Mesendoderm (in vitro differentiated cells): ENCODE measurements around the gene CYB5A.

Experiments used
- DNase-seq: peaks from one replicate; pipeline ENCODE4 v3.0.0; 2013
- H2AK5ac ChIP-seq: 2 replicates; pipeline ENCODE4 v1.6.1; 2013; ENCODE audit warnings: low read length, inconsistent platforms
- H2BK120ac ChIP-seq: 2 replicates; pipeline ENCODE4 v1.6.1; 2013; ENCODE audit warnings: low read depth, mild to moderate bottlenecking, low read length, moderate library complexity, mixed read lengths
- H2BK15ac ChIP-seq: replicated peaks from 2 replicates; pipeline ENCODE4 v1.6.1; 2013; ENCODE audit warnings: low read depth, mild to moderate bottlenecking, moderate library complexity
- H2BK5ac ChIP-seq: 2 replicates; pipeline ENCODE4 v1.6.1; 2013; ENCODE audit warnings: low read length, inconsistent platforms
- H3K18ac ChIP-seq: 2 replicates; pipeline ENCODE4 v1.6.1; 2013; ENCODE audit warnings: mild to moderate bottlenecking, low read length, mixed read lengths
- H3K23ac ChIP-seq: one replicate; pipeline ENCODE4 v1.6.1; 2013; ENCODE audit warnings: low read length
- H3K27ac ChIP-seq: 2 replicates; pipeline ENCODE4 v1.5.1; 2013; ENCODE audit warnings: low read depth, mild to moderate bottlenecking, inconsistent platforms, low read length, moderate library complexity
- H3K27me3 ChIP-seq: 2 replicates; pipeline ENCODE4 v1.6.1; 2013; ENCODE audit warnings: low read length, control low read depth, mild to moderate bottlenecking, inconsistent platforms; ENCODE audit not compliant: insufficient read depth, poor library complexity
- H3K36me3 ChIP-seq: 2 replicates; pipeline ENCODE4 v1.6.1; 2013; ENCODE audit warnings: low read length, inconsistent platforms; ENCODE audit not compliant: control insufficient read depth, insufficient read depth
- H3K4ac ChIP-seq: one replicate; pipeline ENCODE4 v1.6.1; 2013; ENCODE audit warnings: low read depth, mild to moderate bottlenecking, low read length, moderate library complexity
- H3K4me1 ChIP-seq: 2 replicates; pipeline ENCODE4 v1.6.1; 2013; ENCODE audit warnings: low read depth, low read length, inconsistent platforms; ENCODE audit not compliant: control insufficient read depth
- H3K4me2 ChIP-seq: 2 replicates; pipeline ENCODE4 v1.6.1; 2013; ENCODE audit warnings: low read length
- H3K4me3 ChIP-seq: 2 replicates; pipeline ENCODE4 v1.5.1; 2013; ENCODE audit warnings: mild to moderate bottlenecking, low read length
- H3K56ac ChIP-seq: one replicate; pipeline ENCODE4 v1.6.1; 2013; ENCODE audit warnings: low read length
- H3K79me1 ChIP-seq: 2 replicates; pipeline ENCODE4 v1.6.1; 2013; ENCODE audit warnings: low read length, inconsistent platforms
- H3K79me2 ChIP-seq: 2 replicates; pipeline ENCODE4 v1.6.1; 2013; ENCODE audit warnings: mild to moderate bottlenecking, low read length; ENCODE audit not compliant: control insufficient read depth, insufficient read depth
- H3K9ac ChIP-seq: 2 replicates; pipeline ENCODE4 v1.6.1; 2013; ENCODE audit warnings: low read length, inconsistent platforms
- H4K5ac ChIP-seq: one replicate; pipeline ENCODE4 v1.6.1; 2013; ENCODE audit warnings: low read length
- H4K8ac ChIP-seq: one replicate; pipeline ENCODE4 v1.6.1; 2013; ENCODE audit warnings: low read depth, mild to moderate bottlenecking, control low read depth, low read length, moderate library complexity
- WGBS: extraction: QIAGEN DNeasy Blood & Tissue Kit; methylation state at CpG from one replicate; pipeline ENCODE4 v1.1.7; 2013; ENCODE audit warnings: low lambda C conversion rate, missing lambda C conversion rate; ENCODE audit not compliant: insufficient coverage; ENCODE audit errors: extremely low coverage; 5-methylcytosine and 5-hydroxymethylcytosine counted together

CYB5A gene

DNA sequence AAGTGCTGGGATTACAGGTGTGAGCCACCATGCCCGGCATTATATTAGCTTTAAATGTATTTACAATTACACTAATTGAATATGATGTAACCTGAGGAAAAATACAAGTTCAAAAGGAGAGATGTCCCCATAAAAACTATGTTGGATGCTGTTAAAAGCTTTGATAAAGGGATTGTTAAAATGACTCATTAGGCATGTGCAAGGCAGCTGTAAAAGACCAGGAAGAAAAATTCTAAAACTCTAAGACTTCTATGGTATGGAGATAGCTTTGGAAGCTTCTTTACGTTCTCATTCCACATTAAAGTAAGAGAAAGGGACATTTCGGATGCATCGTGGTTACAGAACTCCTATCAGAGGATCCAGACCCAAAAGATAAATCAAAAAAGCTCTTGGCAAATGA, 50.3 kb downstream of the CYB5A start:
- H3K79me1 ChIP-seq: no peaks in the 10 kb centered on the region
- peaks cover 3% of the 10 kb centered on the region for H3K4me1 ChIP-seq
- H2AK5ac ChIP-seq: no peak overlapping the region
- H4K8ac ChIP-seq: no peak overlapping the region
- H3K56ac ChIP-seq: no peak overlapping the region
- no peaks in the 10 kb centered on the region for H3K79me2 ChIP-seq
- H3K4me2 ChIP-seq: no peak overlapping the region
- H3K18ac ChIP-seq: no peak overlapping the region
- no CpG with 5 or more reads among the region's 4 CpGs for WGBS
- H3K27ac ChIP-seq: no peak overlapping the region
- no peak overlapping the region for H4K5ac ChIP-seq
- H3K27me3 ChIP-seq: no peaks in the 10 kb centered on the region
- no peak for DNase-seq
- no peak overlapping the region for H3K4me3 ChIP-seq
- no peak overlapping the region for H2BK15ac ChIP-seq
- no peak overlapping the region for H2BK5ac ChIP-seq
- H3K9ac ChIP-seq: no peak overlapping the region
- H3K4ac ChIP-seq: no peak overlapping the region
- H2BK120ac ChIP-seq: no peak overlapping the region
- H3K23ac ChIP-seq: no peak overlapping the region
- H3K36me3 ChIP-seq: no peaks in the 10 kb centered on the region

DNA sequence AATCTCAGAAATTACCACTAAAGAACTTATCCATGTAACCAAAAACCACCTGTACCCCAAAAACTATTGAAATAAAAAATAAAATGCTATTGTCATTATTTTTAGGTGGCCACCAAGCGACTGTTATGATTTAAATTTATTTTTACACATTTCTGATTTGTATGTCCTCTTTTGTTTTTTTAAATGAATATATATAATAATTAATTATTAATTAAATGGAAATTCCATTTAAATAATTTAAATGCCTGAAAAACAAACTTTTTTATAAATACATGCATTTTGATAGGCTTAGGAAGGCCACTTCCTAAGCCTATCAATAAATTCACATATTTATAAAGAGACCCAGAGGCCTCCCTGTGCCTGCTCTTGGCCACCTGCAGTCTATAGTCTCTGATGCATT, 52.2 kb downstream of the CYB5A start:
- no CpG with 5 or more reads among the region's 1 CpG for WGBS
- Histone ChIP-seq H3K27me3 (no peaks in the 10 kb centered on the region), H3K27ac (no peak overlapping the region)

DNA sequence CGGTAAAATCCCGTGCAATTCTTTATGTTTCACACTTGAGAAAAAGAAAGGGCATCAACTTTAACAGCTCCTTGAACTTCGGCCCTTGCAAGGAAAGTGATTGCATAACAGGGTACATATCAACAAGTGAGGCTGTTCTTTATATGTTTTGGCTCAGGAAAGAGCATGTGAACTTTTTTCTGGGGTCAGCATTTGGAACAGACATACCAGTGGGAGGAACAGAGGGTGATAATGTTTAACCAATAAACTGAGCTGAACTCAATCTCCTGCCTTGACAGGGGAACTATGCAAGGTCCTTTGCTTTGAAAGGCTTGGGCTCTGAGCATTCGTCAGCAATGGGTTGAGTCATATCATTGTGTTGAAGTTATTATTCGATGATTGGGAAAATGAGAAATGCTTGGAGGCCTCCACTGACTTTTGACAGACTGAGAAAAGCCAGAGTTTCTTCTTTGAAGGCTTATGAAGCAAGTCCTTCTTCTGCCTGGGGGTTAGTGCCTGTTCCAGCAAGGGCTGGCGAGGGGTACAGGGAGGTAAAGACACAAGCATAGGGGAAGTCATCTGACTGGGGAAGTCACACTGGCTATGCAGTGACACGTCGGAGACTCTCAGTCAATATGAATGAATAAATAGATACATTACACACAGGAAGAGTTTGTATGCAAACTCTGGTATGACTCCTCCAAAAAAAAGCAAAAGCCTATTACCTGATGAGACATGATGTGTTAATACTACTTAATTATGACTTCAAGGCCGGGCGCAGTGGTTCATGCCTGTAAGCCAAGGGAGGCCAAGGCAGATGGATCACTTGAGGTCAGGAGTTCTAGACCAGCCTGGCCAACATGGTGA, 57.2 kb downstream of the CYB5A start:
- Histone ChIP-seq H3K4ac (no peak overlapping the region), H3K4me2 (no peak overlapping the region), H3K18ac (no peak overlapping the region), H3K27me3 (no peaks in the 10 kb centered on the region), H2BK5ac (no peak overlapping the region), H3K4me1 (peaks cover 3% of the 10 kb centered on the region), H3K27ac (no peak overlapping the region), H3K56ac (no peak overlapping the region), H3K79me1 (no peaks in the 10 kb centered on the region), H3K36me3 (no peaks in the 10 kb centered on the region), H3K79me2 (no peaks in the 10 kb centered on the region), H3K23ac (no peak overlapping the region), H3K4me3 (no peak overlapping the region), H2BK120ac (no peak overlapping the region), H4K5ac (no peak overlapping the region), H4K8ac (no peak overlapping the region), H3K9ac (no peak overlapping the region), H2AK5ac (no peak overlapping the region), H2BK15ac (no peak overlapping the region)
- WGBS: no CpG with 5 or more reads among the region's 10 CpGs
- no peak for DNase-seq

More for the DNA sequence above, 52.2 kb downstream of the CYB5A start:
- H4K5ac ChIP-seq: no peak overlapping the region
- no peaks in the 10 kb centered on the region for H3K79me2 ChIP-seq
- no peaks in the 10 kb centered on the region for H3K79me1 ChIP-seq
- peaks cover 3% of the 10 kb centered on the region for H3K4me1 ChIP-seq
- no peak overlapping the region for H2BK5ac ChIP-seq
- H4K8ac ChIP-seq: no peak overlapping the region
- H3K23ac ChIP-seq: no peak overlapping the region
- H3K4ac ChIP-seq: no peak overlapping the region
- no peak overlapping the region for H3K4me3 ChIP-seq
- H3K18ac ChIP-seq: no peak overlapping the region
- no peak overlapping the region for H3K9ac ChIP-seq
- H3K36me3 ChIP-seq: no peaks in the 10 kb centered on the region
- no peak overlapping the region for H3K4me2 ChIP-seq
- no peak for DNase-seq
- H3K56ac ChIP-seq: no peak overlapping the region
- H2BK120ac ChIP-seq: no peak overlapping the region
- H2BK15ac ChIP-seq: no peak overlapping the region
- no peak overlapping the region for H2AK5ac ChIP-seq

DNA sequence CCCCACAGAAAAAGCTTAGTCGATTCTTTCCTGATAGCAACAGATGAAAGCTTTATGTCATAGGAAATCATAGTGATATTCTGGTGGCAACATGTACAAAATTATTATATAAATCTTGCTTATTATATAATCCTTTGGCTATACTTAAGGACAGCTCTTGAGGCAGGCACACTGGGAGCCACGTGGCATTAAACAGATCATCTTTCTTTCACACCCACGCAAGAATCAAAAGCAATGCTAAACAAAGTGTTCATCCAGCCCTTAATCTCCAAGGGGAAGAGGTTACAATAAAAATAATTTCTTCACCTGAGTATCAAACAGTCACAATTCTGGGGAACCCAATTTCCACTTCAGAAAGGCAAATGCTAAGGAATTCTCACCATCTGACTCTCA, 57.8 kb downstream of the CYB5A start:
- no peak overlapping the region for H3K9ac ChIP-seq
- no peaks in the 10 kb centered on the region for H3K27me3 ChIP-seq
- peaks cover 3% of the 10 kb centered on the region for H3K4me1 ChIP-seq
- H2BK120ac ChIP-seq: no peak overlapping the region
- no CpG with 5 or more reads among the region's 3 CpGs for WGBS
- no peak overlapping the region for H3K18ac ChIP-seq
- no peak overlapping the region for H3K23ac ChIP-seq
- no peak overlapping the region for H4K5ac ChIP-seq
- H2BK15ac ChIP-seq: no peak overlapping the region
- H2BK5ac ChIP-seq: no peak overlapping the region
- no peaks in the 10 kb centered on the region for H3K36me3 ChIP-seq
- H3K4me3 ChIP-seq: no peak overlapping the region
- H4K8ac ChIP-seq: no peak overlapping the region
- no peaks in the 10 kb centered on the region for H3K79me2 ChIP-seq
- H3K27ac ChIP-seq: no peak overlapping the region
- no peak for DNase-seq
- H3K4me2 ChIP-seq: no peak overlapping the region
- H3K56ac ChIP-seq: no peak overlapping the region
- no peak overlapping the region for H3K4ac ChIP-seq
- no peaks in the 10 kb centered on the region for H3K79me1 ChIP-seq
- no peak overlapping the region for H2AK5ac ChIP-seq

DNA sequence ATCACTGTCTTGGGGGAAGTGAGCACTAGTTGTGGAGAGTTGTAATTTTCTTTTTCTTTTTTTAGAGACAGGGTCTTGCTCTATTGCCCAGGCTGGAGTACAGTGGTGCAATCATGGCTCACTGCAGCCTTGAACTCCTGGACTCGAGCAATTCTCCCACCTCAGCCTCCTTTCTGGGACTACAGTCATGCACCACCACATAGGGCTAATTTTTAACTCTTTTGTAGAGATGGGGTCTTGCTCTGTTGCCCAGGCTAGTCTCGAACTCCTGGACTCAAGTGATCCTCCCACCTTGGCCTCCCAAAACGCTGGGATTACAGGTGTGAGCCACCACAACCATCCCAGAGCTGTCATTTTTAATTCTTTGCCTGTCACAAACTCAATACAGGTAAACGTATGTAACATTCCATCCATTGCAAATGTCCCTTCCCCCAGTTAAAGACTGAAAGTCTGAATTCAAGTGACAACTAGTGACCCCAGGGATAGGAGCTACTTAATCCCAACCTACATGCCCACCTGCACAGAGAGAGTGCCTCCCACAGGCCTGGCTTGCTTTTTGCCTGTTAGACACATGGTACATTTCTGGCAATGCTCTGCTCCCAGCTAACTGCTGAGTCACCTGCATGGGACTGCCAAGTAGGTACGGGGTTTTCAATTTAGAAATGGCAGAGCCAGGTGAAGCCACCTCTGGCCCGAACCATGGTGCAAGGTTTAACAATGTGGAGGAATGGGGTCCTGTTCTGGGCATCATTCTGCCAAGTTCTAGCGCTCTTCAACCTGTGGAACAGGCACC, 60.6 kb downstream of the CYB5A start:
- Histone ChIP-seq H2AK5ac (no peak overlapping the region), H3K27me3 (no peaks in the 10 kb centered on the region), H2BK5ac (no peak overlapping the region), H4K5ac (no peak overlapping the region), H3K79me2 (no peaks in the 10 kb centered on the region), H3K4me2 (no peak overlapping the region), H3K9ac (no peak overlapping the region), H3K4me1 (no peaks in the 10 kb centered on the region), H3K79me1 (no peaks in the 10 kb centered on the region), H2BK15ac (no peak overlapping the region), H3K36me3 (no peaks in the 10 kb centered on the region), H3K23ac (no peak overlapping the region), H3K56ac (no peak overlapping the region), H3K18ac (no peak overlapping the region), H2BK120ac (no peak overlapping the region), H4K8ac (no peak overlapping the region), H3K4ac (no peak overlapping the region), H3K4me3 (no peak overlapping the region), H3K27ac (no peak overlapping the region)
- no peak for DNase-seq
- no CpG with 5 or more reads among the region's 7 CpGs for WGBS
